Aorta (tissue), 5 donors: ENCODE results near the gene FAM124A. TPM values are rescaled to one million over a fixed set of nuclear protein-coding genes. Genes with fewer than 3 reads are reported as not detected.

Experiments
- ATAC-seq: fragments of 200-7000 bp; cut with Tn5 transposase; one replicate; pipeline ENCODE4 v1.9.1; 2022; ENCODE audit warnings: moderate library complexity; ENCODE audit not compliant: low FRiP score
- DNase-seq, 2 donors: peaks; one replicate each; pipeline ENCODE4 v3.0.0-alpha.2; 2020
- H3K27ac ChIP-seq, 2 donors: one replicate each; pipeline ENCODE4 v1.5.1; 2013; ENCODE audit warnings: low read length in 2 of 2, mild to moderate bottlenecking in 2 of 2, moderate library complexity in 2 of 2, control low read depth in 1 of 2, inconsistent platforms in 1 of 2, low read depth in 1 of 2
- H3K27me3 ChIP-seq, 2 donors: one replicate each; pipeline ENCODE4 v1.6.1; 2013; ENCODE audit warnings: control low read depth in 1 of 2, low read length in 1 of 2, mild to moderate bottlenecking in 1 of 2, moderate library complexity in 1 of 2; ENCODE audit not compliant: insufficient read depth in 2 of 2, control insufficient read depth in 1 of 2
- H3K36me3 ChIP-seq, 2 donors: one replicate each; pipeline ENCODE4 v1.6.1; 2013; ENCODE audit warnings: control low read depth in 1 of 2, low read length in 1 of 2, mild to moderate bottlenecking in 1 of 2; ENCODE audit not compliant: insufficient read depth in 2 of 2, control insufficient read depth in 1 of 2
- H3K4me1 ChIP-seq, 2 donors: one replicate each; pipeline ENCODE4 v1.6.1; 2013; ENCODE audit warnings: low read length in 2 of 2, control low read depth in 1 of 2, mild to moderate bottlenecking in 1 of 2, moderate library complexity in 1 of 2; ENCODE audit not compliant: insufficient read depth in 2 of 2, control insufficient read depth in 1 of 2
- H3K4me3 ChIP-seq, 2 donors: one replicate each; pipeline ENCODE4 v1.5.1; 2013; ENCODE audit warnings: low read length in 2 of 2, control low read depth in 1 of 2, mild to moderate bottlenecking in 1 of 2
- H3K9me3 ChIP-seq: one replicate; pipeline ENCODE4 v1.6.1; 2013; ENCODE audit warnings: mild to moderate bottlenecking, low read length; ENCODE audit not compliant: control insufficient read depth
- WGBS, 2 donors: extraction: QIAGEN DNeasy Blood & Tissue Kit; methylation state at CpG; one replicate each; pipeline ENCODE4 v1.1.7; 2013; 5-methylcytosine and 5-hydroxymethylcytosine counted together
- intact Hi-C, 2 donors: fragments of 100-400 bp; cut with DNase I; formaldehyde crosslinking; loops; one replicate each; pipeline versions ENCODE4 v1.14.2 to v1.15.0; 2022
- polyA plus RNA-seq, 2 donors: library from polyadenylated mRNA; stranded (reverse); fragments of 200-250 nt; gene quantifications; one replicate each; pipeline ENCODE4 v1.2.3, GENCODE V29; 2013
- total RNA-seq, 2 donors: library from RNA; stranded (reverse); fragmentation: NEBNext Ultra II Directional; extraction: Animal tissue kit (Norgen Biotek cat#: 25700); gene quantifications; one replicate each; pipeline ENCODE4 v1.2.1, GENCODE V29; 2021
- donor health status: healthy with polysubstance abuse.
- donor health status: Bipolar disorder and iron deficiency.
- donor health status: DM: no; HTN: no; CAD: no.
- donor health status: DM: no; HTN: no; CAD: no.
- donor health status: DM: yes; HTN: yes; CAD: no.

Gene FAM124A
- total and polyA plus RNA-seq, 4 donors: 1.6 to 9.2 (median 4.4) TPM

GRCh38 chr13:51311231-51311630, 89.0 kb downstream of the FAM124A start:
- no peaks in the 10 kb centered on the region for H3K27me3 ChIP-seq
- no peak for ATAC-seq
- intact Hi-C loops: no loop called here
- H3K4me3 ChIP-seq: no peak overlapping the region
- DNase-seq: no peak
- peaks cover 0 to 5% of the 10 kb centered on the region in 2 donors for H3K4me1 ChIP-seq
- no peaks in the 10 kb centered on the region for H3K9me3 ChIP-seq
- H3K36me3 ChIP-seq: no peaks in the 10 kb centered on the region
- 94 to 95% methylated on average over 2 of the region's 2 CpGs for WGBS, 2 donors
- H3K27ac ChIP-seq: no peak overlapping the region

- WGBS, 2 donors: 94 to 95% methylated on average over 5 of the region's 5 CpGs
- no peak for DNase-seq
- H3K9me3 ChIP-seq: no peaks in the 10 kb centered on the region
- H3K36me3 ChIP-seq: no peaks in the 10 kb centered on the region
- intact Hi-C loops: no loop called here
- H3K4me3 ChIP-seq: no peak overlapping the region
- no peak overlapping the region for H3K27ac ChIP-seq
- H3K4me1 ChIP-seq: peaks cover 0 to 6% of the 10 kb centered on the region in 2 donors
- no peak for ATAC-seq
- no peaks in the 10 kb centered on the region for H3K27me3 ChIP-seq
Observed at GRCh38 chr13:51311957-51312520, 89.8 kb downstream of the FAM124A start.

- H3K27ac ChIP-seq: no peak overlapping the region
- intact Hi-C loops: no loop called here
- no peak for ATAC-seq
- no peaks in the 10 kb centered on the region for H3K36me3 ChIP-seq
- no peaks in the 10 kb centered on the region for H3K9me3 ChIP-seq
- peaks cover 0 to 6% of the 10 kb centered on the region in 2 donors for H3K4me1 ChIP-seq
- no peak for DNase-seq
- WGBS, 2 donors: 74 to 88% methylated on average over 1 of the region's 1 CpG
- H3K27me3 ChIP-seq: no peaks in the 10 kb centered on the region
- H3K4me3 ChIP-seq: no peak overlapping the region
Observed at GRCh38 chr13:51313619-51314018, 91.4 kb downstream of the FAM124A start.

GRCh38 chr13:51317262-51317661, 95.1 kb downstream of the FAM124A start:
- Histone ChIP-seq H3K4me1 (peaks cover 0 to 8% of the 10 kb centered on the region in 2 donors), H3K27me3 (no peaks in the 10 kb centered on the region), H3K36me3 (no peaks in the 10 kb centered on the region), H3K27ac (no peak overlapping the region), H3K4me3 (no peak overlapping the region), H3K9me3 (no peaks in the 10 kb centered on the region)
- DNase-seq (no peak), ATAC-seq (no peak)
- intact Hi-C loops: no loop called here
- 28 to 55% methylated on average over 1 of the region's 1 CpG for WGBS, 2 donors

GRCh38 chr13:51318015-51318414, 95.8 kb downstream of the FAM124A start:
- Histone ChIP-seq H3K9me3 (no peaks in the 10 kb centered on the region), H3K27me3 (no peaks in the 10 kb centered on the region), H3K4me3 (no peak overlapping the region), H3K27ac (no peak overlapping the region), H3K36me3 (no peaks in the 10 kb centered on the region), H3K4me1 (peaks cover 0 to 8% of the 10 kb centered on the region in 2 donors)
- intact Hi-C loops: no loop called here
- ATAC-seq (no peak), DNase-seq (no peak)
- WGBS, 2 donors: 97 to 98% methylated on average over 2 of the region's 2 CpGs

GRCh38 chr13:51318876-51319275, 96.7 kb downstream of the FAM124A start:
- peaks cover 0 to 8% of the 10 kb centered on the region in 2 donors for H3K4me1 ChIP-seq
- H3K27me3 ChIP-seq: no peaks in the 10 kb centered on the region
- H3K27ac ChIP-seq: no peak overlapping the region
- no peaks in the 10 kb centered on the region for H3K9me3 ChIP-seq
- 94 to 96% methylated on average over 3 of the region's 3 CpGs for WGBS, 2 donors
- DNase-seq: no peak
- intact Hi-C loops: no loop called here
- H3K4me3 ChIP-seq: no peak overlapping the region
- no peak for ATAC-seq
- no peaks in the 10 kb centered on the region for H3K36me3 ChIP-seq

- intact Hi-C loops: no loop called here
- no peaks in the 10 kb centered on the region for H3K9me3 ChIP-seq
- H3K36me3 ChIP-seq: no peaks in the 10 kb centered on the region
- 6 to 11% methylated on average over 2 of the region's 2 CpGs for WGBS, 2 donors
- H3K4me3 ChIP-seq: no peak overlapping the region
- ATAC-seq: no peak
- no peak for DNase-seq
- peaks cover 0 to 2% of the 10 kb centered on the region in 2 donors for H3K4me1 ChIP-seq
- H3K27me3 ChIP-seq: no peaks in the 10 kb centered on the region
- no peak overlapping the region for H3K27ac ChIP-seq
Observed at GRCh38 chr13:51321836-51322235, 99.6 kb downstream of the FAM124A start.

GRCh38 chr13:51322826-51323225, 100.6 kb downstream of the FAM124A start:
- ATAC-seq (no peak), DNase-seq (no peak)
- no peak overlapping the region for H3K27ac ChIP-seq
- WGBS, 2 donors: 80 to 82% methylated on average over 3 of the region's 3 CpGs
- H3K4me3 ChIP-seq: no peak overlapping the region
- H3K27me3 ChIP-seq: no peaks in the 10 kb centered on the region
- no peaks in the 10 kb centered on the region for H3K36me3 ChIP-seq
- intact Hi-C loops: no loop called here
- H3K4me1 ChIP-seq: peaks cover 0 to 2% of the 10 kb centered on the region in 2 donors
- H3K9me3 ChIP-seq: no peaks in the 10 kb centered on the region

GRCh38 chr13:51323824-51324511, 101.8 kb downstream of the FAM124A start:
- no peaks in the 10 kb centered on the region for H3K36me3 ChIP-seq
- H3K27me3 ChIP-seq: no peaks in the 10 kb centered on the region
- WGBS, 2 donors: 92% methylated on average over 5 of the region's 5 CpGs
- no peak overlapping the region for H3K27ac ChIP-seq
- H3K9me3 ChIP-seq: no peaks in the 10 kb centered on the region
- DNase-seq (no peak), ATAC-seq (no peak)
- intact Hi-C loops: no loop called here
- H3K4me1 ChIP-seq: peaks cover 0 to 2% of the 10 kb centered on the region in 2 donors
- H3K4me3 ChIP-seq: no peak overlapping the region
